ENCODE measurements around the gene SIVA1.

- TF ChIP-seq CTCF (IDR thresholded peaks at IDR 0.05; ENCODE audit: low read depth, low read length, missing input control) (no peak), SP1 (IDR thresholded peaks at IDR 0.05) (no peak), RAD21 (IDR thresholded peaks at IDR 0.05) (no peak), NR2F2 (IDR thresholded peaks at IDR 0.05) (no peak), TAF1 (conservative IDR thresholded peaks at IDR 0.05) (no peak), REST (IDR thresholded peaks at IDR 0.05) (no peak), GABPA (IDR thresholded peaks at IDR 0.05 in 1 of 2, conservative IDR thresholded peaks at IDR 0.05 in 1 of 2) (no peak), MAX (IDR thresholded peaks at IDR 0.05) (no peak), YY1 (IDR thresholded peaks at IDR 0.05) (no peak), EGR1 (IDR thresholded peaks at IDR 0.05; ENCODE audit: low read depth in 2 of 2) (no peak), ZBTB33 (IDR thresholded peaks at IDR 0.05) (no peak), HNF4G (IDR thresholded peaks at IDR 0.05) (no peak), FOXA1 (IDR thresholded peaks at IDR 0.05) (no peak)
Observed at GRCh38 chr14:104705340-104706047, 47.5 kb upstream of the SIVA1 start.
